ENCODE data around the gene CACNB4.

CACNB4 gene

GRCh38 chr2:152088006-152088405 lies 10.8 kb downstream of the CACNB4 start:
- DNase-seq (ENCODE audit: low spot score): no peak

GRCh38 chr2:152086231-152086630 lies 12.6 kb downstream of the CACNB4 start:
- DNase-seq (ENCODE audit: low spot score): no peak

GRCh38 chr2:152084076-152084475 lies 14.8 kb downstream of the CACNB4 start:
- no peak for DNase-seq (ENCODE audit: low spot score)

GRCh38 chr2:152083202-152083875 lies 15.5 kb downstream of the CACNB4 start:
- no peak for DNase-seq (ENCODE audit: low spot score)

GRCh38 chr2:152078662-152079061 lies 20.2 kb downstream of the CACNB4 start:
- no peak for DNase-seq (ENCODE audit: low spot score)

- DNase-seq (ENCODE audit: low spot score): no peak
These were observed 20.8 kb downstream of the CACNB4 start for GRCh38 chr2:152078023-152078422.

- DNase-seq (ENCODE audit: low spot score): no peak
These were observed 23.3 kb downstream of the CACNB4 start for GRCh38 chr2:152075461-152076050.

- no peak for DNase-seq (ENCODE audit: low spot score)
These were observed 26.8 kb downstream of the CACNB4 start for GRCh38 chr2:152072011-152072410.

GRCh38 chr2:152071518-152071917 lies 27.3 kb downstream of the CACNB4 start:
- DNase-seq (ENCODE audit: low spot score): no peak

GRCh38 chr2:152071092-152071491 lies 27.8 kb downstream of the CACNB4 start:
- DNase-seq (ENCODE audit: low spot score): no peak

GRCh38 chr2:152068226-152068625 lies 30.6 kb downstream of the CACNB4 start:
- no peak for DNase-seq (ENCODE audit: low spot score)

- DNase-seq (ENCODE audit: low spot score): no peak
These were observed 31.0 kb downstream of the CACNB4 start for GRCh38 chr2:152067823-152068222.

GRCh38 chr2:152065945-152066344 lies 32.9 kb downstream of the CACNB4 start:
- DNase-seq (ENCODE audit: low spot score): no peak

- DNase-seq (ENCODE audit: low spot score): no peak
These were observed 34.8 kb downstream of the CACNB4 start for GRCh38 chr2:152064001-152064400.

- DNase-seq (ENCODE audit: low spot score): no peak
These were observed 35.4 kb downstream of the CACNB4 start for GRCh38 chr2:152063325-152063924.

GRCh38 chr2:152062125-152063091 lies 36.4 kb downstream of the CACNB4 start:
- no peak for DNase-seq (ENCODE audit: low spot score)

- DNase-seq (ENCODE audit: low spot score): no peak
These were observed 37.5 kb downstream of the CACNB4 start for GRCh38 chr2:152061383-152061782.

GRCh38 chr2:152058655-152059054 lies 40.2 kb downstream of the CACNB4 start:
- no peak for DNase-seq (ENCODE audit: low spot score)

GRCh38 chr2:152056418-152056817 lies 42.4 kb downstream of the CACNB4 start:
- no peak for DNase-seq (ENCODE audit: low spot score)

GRCh38 chr2:152055366-152056108 lies 43.3 kb downstream of the CACNB4 start:
- no peak for DNase-seq (ENCODE audit: low spot score)

- peak; percentile 69 for DNase-seq (ENCODE audit: low spot score)
These were observed 44.3 kb downstream of the CACNB4 start for GRCh38 chr2:152054593-152054992.

GRCh38 chr2:152051436-152051835 lies 47.4 kb downstream of the CACNB4 start:
- no peak for DNase-seq (ENCODE audit: low spot score)

All from RKO (cell line).